ENCODE data around the gene SEMA4C.

- TF ChIP-seq, protein P1, sequence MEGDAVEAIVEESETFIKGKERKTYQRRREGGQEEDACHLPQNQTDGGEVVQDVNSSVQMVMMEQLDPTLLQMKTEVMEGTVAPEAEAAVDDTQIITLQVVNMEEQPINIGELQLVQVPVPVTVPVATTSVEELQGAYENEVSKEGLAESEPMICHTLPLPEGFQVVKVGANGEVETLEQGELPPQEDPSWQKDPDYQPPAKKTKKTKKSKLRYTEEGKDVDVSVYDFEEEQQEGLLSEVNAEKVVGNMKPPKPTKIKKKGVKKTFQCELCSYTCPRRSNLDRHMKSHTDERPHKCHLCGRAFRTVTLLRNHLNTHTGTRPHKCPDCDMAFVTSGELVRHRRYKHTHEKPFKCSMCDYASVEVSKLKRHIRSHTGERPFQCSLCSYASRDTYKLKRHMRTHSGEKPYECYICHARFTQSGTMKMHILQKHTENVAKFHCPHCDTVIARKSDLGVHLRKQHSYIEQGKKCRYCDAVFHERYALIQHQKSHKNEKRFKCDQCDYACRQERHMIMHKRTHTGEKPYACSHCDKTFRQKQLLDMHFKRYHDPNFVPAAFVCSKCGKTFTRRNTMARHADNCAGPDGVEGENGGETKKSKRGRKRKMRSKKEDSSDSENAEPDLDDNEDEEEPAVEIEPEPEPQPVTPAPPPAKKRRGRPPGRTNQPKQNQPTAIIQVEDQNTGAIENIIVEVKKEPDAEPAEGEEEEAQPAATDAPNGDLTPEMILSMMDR (IDR thresholded peaks at IDR 0.05): no peak
- TF ChIP-seq POLR2A (IDR thresholded peaks at IDR 0.05): no peak
Observed at GRCh38 chr2:96913117-96913397, 43.2 kb upstream of the SEMA4C start.

Data from heart left ventricle (tissue), 13 donors.